Cardiac fibroblast (primary cell): ENCODE results near the gene TGIF1.

Experiments used
- DNase-seq, 2 donors: peaks; one replicate each; pipeline versions ENCODE4 v3.0.0 to v3.0.0-alpha.2; 2010; ENCODE audit warnings: low read depth in 2 of 2
- H3K4me3 ChIP-seq, 2 donors: replicated peaks in 1 of 2; 1 replicate in 1 of 2; 2 replicates in 1 of 2; pipeline ENCODE4 v1.5.1; 2011; ENCODE audit warnings: low read depth in 2 of 2, low read length in 2 of 2, mild to moderate bottlenecking in 2 of 2, moderate library complexity in 1 of 2
- TF ChIP-seq, protein P1 (sequence below): IDR thresholded peaks from one replicate; pipeline ENCODE4 v1.5.1; 2011; ENCODE audit warnings: low read depth, mild to moderate bottlenecking, low read length, inconsistent platforms

The TGIF1 gene

DNA sequence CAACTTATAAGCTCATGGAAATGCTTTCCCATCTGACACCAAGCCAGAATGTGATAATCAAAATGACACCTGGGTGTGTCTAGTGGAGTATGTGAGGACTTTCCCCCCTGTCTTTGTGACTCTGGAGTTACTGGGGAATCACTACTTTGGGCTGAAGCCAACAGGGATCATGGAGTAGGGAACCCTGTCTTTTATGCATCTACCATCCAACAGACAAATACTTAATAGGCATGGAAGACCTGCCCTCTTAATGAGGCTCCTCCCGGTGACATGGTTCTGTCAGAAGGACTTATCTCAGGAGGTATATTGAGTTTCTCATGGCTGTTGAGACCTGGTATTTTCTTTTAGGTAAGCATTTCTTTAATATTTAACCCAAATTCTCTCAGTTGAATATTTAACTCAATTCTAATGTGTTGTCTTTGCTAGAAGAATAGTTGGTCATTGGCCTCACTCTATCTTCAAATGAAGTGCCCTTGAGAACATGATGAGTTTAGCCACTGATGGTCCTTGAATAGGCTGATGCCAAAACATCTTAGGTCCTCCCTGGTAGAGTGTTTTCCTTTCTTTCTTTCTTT, 42.1 kb downstream of the TGIF1 start:
- TF ChIP-seq, protein P1, sequence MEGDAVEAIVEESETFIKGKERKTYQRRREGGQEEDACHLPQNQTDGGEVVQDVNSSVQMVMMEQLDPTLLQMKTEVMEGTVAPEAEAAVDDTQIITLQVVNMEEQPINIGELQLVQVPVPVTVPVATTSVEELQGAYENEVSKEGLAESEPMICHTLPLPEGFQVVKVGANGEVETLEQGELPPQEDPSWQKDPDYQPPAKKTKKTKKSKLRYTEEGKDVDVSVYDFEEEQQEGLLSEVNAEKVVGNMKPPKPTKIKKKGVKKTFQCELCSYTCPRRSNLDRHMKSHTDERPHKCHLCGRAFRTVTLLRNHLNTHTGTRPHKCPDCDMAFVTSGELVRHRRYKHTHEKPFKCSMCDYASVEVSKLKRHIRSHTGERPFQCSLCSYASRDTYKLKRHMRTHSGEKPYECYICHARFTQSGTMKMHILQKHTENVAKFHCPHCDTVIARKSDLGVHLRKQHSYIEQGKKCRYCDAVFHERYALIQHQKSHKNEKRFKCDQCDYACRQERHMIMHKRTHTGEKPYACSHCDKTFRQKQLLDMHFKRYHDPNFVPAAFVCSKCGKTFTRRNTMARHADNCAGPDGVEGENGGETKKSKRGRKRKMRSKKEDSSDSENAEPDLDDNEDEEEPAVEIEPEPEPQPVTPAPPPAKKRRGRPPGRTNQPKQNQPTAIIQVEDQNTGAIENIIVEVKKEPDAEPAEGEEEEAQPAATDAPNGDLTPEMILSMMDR = no peak
- no peak for DNase-seq

DNA sequence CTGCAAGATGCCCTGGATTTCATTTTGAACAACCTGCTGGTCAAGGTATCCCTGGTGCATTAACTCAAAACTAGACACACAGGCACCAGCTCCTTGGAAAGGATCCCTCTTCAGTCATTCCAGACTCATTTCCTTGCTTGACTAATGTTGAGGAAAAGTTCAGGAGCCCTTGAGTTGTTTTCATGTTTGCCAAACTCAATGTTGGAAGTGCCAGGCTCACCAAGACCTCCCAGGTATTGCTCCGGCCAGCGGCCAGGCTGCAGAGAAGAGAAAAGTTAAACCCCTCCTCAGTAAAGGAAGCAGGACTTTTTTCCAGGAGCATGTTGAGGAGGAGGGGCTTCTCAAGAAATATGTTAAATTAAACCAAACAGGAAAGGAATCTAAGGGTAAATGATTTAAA, 42.7 kb downstream of the TGIF1 start:
- no peak overlapping the region for H3K4me3 ChIP-seq
- DNase-seq = no peak
- TF ChIP-seq, protein P1 = no peak

More for the DNA sequence above, 42.1 kb downstream of the TGIF1 start:
- no peak overlapping the region for H3K4me3 ChIP-seq

DNA sequence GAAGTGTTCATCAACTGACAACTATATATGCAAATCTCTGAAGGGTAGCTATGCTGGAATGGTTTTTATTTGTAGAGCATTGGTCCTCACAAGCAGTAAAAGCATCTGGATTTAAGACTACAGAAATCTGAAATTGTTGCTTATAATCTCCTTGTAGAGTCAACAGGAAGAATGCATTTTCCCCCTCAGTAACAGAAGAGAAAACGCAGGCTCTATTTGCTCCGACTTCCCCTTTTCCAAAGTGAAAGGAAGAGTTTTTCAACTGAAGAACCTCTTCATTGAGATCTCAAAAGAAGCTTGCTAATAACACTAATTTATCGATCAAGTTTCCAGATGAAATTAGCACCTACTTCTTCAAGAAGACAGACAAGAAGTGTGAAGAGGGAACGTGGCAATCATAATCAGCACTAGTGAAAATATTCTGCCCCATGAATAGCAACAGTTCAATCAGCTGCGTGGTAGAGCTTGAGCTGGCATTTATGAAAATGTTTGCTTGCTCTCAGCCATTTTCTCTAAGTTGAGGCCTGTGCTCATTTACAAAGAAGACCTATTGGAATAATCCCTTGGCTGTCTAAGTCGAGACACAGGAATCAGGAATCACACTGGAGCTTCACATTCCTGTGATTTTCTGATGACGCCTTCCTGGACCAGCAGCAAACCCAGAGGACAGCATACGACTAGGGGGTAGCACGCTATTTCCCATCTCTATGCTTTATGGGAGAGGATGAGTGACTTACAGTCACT, 43.7 kb downstream of the TGIF1 start:
- H3K4me3 ChIP-seq = no peak overlapping the region
- TF ChIP-seq, protein P1 = no peak
- DNase-seq = no peak

DNA sequence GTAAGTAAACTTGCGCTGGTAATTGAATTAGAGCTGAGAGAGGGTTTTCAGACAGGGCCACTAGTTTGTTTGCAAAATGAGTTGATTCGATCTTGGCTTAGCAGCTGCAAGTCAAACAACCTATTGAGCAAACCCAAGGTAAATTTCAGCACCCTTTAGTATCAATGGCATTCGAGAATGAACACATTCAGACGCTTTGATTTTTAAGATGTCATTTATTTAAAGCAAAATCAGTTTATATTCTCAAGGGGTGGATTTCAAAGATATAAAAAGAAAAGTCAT, 44.2 kb downstream of the TGIF1 start:
- no peak for DNase-seq
- no peak overlapping the region for H3K4me3 ChIP-seq
- TF ChIP-seq, protein P1 = no peak

DNA sequence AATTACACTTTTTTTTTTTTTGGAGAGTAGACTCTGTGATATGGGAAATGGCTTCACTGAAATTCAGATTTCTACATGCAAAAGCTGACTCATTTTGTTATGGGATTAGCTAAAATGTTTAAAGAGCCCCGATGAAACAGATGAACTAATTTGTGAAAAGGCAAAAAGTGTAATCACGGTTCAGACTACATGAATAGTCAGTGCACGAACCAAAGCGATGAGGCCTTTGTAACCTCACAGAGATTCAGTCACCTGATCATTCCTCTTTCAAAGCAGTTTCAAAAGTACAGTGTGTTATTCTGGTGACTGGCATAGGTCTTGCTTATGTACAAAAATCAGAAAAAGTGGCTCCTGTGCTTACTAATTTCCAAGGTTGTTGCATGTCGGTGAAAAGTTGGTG, 44.6 kb downstream of the TGIF1 start:
- no peak for DNase-seq
- H3K4me3 ChIP-seq = no peak overlapping the region
- TF ChIP-seq, protein P1 = no peak

DNA sequence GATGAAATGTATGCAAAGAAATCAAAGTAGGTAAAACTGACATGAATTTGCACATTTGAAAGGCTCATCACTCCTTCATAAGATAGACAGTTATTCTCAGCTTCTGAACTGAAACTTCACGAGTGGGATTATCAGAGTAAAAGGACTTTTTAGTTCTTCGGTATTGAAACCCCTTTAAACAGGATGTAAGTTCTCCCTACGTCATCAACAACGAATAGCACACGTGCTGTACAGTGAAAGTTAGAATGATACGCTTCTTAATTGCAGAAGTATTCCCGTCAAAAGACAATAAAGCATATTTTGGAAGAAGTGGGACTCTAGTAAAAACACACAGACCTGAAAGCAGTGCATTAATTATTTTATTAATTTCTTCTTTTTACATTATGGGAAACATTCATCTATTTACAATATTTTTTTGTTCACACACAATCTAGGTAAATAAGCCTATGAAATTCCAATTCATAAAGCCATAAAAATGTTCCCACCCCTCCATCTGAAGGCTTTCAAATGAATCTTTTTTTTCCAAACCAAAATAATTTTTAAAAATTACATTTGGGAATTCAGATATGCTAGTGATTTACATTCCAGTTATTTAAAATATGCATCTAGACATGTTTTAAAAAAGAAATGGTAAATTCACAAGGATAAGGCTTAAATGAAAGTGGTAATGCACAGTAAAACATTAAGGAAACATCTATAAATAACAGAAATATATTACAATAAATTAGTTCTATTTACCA, 45.9 kb downstream of the TGIF1 start:
- no peak overlapping the region for H3K4me3 ChIP-seq
- TF ChIP-seq, protein P1 = no peak
- no peak for DNase-seq
